ENCODE results near the gene AGER. TPM values are rescaled to one million over a fixed set of nuclear protein-coding genes. Genes with fewer than 3 reads are reported as not detected.
A peak's percentile ranks its signal among the peaks of the same experiment; 100 is the strongest.
"Not testable (repeated sequence)": the region's sequence is repeated elsewhere in the genome, so short reads cannot be mapped to it uniquely, and the experiment has no call there.

The AGER gene
- total RNA-seq, 4 donors from 2014 or later, result 10.3 to 70.6 (median 36.8) TPM

GRCh38 chr6:32189742-32190053, 5.6 kb upstream of the AGER start:
- 20% methylated on average over 1 of the region's 23 CpGs; no CpG with 5 or more reads in 1 of the 2 donors for WGBS, 2 donors
- no peaks in the 10 kb centered on the region for H3K9me3 ChIP-seq
- H3K36me3 ChIP-seq, result peaks cover 6 to 13% of the 10 kb centered on the region in 2 donors
- peaks cover 24 to 60% of the 10 kb centered on the region in 2 donors for H3K4me1 ChIP-seq
- intact Hi-C loops (cut with DNase I), result no loop called here
- peak overlapping the region; percentile 97 to 99 (median 98) for H3K27ac ChIP-seq
- H3K27me3 ChIP-seq, result no peaks in the 10 kb centered on the region
- TF ChIP-seq, protein P1, sequence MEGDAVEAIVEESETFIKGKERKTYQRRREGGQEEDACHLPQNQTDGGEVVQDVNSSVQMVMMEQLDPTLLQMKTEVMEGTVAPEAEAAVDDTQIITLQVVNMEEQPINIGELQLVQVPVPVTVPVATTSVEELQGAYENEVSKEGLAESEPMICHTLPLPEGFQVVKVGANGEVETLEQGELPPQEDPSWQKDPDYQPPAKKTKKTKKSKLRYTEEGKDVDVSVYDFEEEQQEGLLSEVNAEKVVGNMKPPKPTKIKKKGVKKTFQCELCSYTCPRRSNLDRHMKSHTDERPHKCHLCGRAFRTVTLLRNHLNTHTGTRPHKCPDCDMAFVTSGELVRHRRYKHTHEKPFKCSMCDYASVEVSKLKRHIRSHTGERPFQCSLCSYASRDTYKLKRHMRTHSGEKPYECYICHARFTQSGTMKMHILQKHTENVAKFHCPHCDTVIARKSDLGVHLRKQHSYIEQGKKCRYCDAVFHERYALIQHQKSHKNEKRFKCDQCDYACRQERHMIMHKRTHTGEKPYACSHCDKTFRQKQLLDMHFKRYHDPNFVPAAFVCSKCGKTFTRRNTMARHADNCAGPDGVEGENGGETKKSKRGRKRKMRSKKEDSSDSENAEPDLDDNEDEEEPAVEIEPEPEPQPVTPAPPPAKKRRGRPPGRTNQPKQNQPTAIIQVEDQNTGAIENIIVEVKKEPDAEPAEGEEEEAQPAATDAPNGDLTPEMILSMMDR (IDR thresholded peaks at IDR 0.05), result no peak
- no peak for TF ChIP-seq POLR2A (IDR thresholded peaks at IDR 0.05)
- H3K4me3 ChIP-seq (replicated peaks in 1 of 3), result peak overlapping the region; percentile 27 to 64 (median 40)
- no peak for DNase-seq

- peaks cover 6 to 13% of the 10 kb centered on the region in 2 donors for H3K36me3 ChIP-seq
- H3K4me1 ChIP-seq, result peaks cover 27 to 62% of the 10 kb centered on the region in 2 donors
- intact Hi-C loops (cut with DNase I), result no loop called here
- no peaks in the 10 kb centered on the region for H3K9me3 ChIP-seq
- H3K4me3 ChIP-seq (replicated peaks in 1 of 3), result peak overlapping the region; percentile 27 to 64 (median 40)
- peak overlapping the region; percentile 97 to 99 (median 98) for H3K27ac ChIP-seq
- peak in 1 of 2 donors; percentile 20 for DNase-seq
- 1 to 2% methylated on average over 7 to 10 of the region's 10 CpGs for WGBS, 2 donors
- no peak for TF ChIP-seq POLR2A (IDR thresholded peaks at IDR 0.05)
- TF ChIP-seq, protein P1 (IDR thresholded peaks at IDR 0.05), result no peak
- no peaks in the 10 kb centered on the region for H3K27me3 ChIP-seq
Observed at GRCh38 chr6:32189069-32189741, 5.2 kb upstream of the AGER start.

DNA sequence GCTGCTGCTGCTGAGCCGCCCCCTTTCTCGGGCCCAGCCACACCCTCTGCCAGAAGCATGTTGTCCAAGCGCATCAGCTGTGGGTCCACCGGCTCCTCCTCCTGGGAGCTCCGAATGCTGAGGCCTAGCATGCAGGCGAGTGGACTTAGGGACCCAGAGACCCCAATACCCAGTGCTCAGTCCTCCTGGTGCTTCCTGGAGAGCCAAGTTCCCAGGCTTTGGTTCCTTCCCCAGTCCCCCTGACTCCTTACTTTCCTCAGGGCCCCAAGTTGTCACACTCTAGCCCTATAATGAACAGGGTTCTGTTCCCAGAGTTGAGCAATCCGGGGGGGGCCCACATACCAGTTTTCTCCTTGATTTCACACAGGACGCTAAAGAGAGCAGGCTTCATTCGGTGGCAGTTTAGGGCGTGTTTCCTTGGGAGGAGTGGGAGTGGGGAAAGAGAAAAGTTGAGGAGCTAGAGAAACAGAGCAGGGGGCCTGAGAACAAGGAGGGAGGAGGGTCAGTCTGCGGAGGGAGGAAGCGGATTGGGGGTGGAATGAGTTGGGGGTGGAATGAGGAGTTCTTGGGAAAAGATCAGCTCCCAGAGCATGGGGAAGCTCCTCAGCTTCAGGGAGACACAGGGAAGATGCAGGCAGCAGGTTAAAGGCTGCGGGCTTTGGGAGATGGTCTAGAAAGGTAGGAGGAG, 4.5 kb upstream of the AGER start:
- Histone ChIP-seq H3K27ac (peak overlapping the region; percentile 97 to 99 (median 98)), H3K36me3 (peaks cover 6 to 13% of the 10 kb centered on the region in 2 donors), H3K4me1 (peaks cover 32 to 68% of the 10 kb centered on the region in 2 donors), H3K27me3 (no peaks in the 10 kb centered on the region), H3K4me3 (replicated peaks in 1 of 3) (peak overlapping the region; percentile 27 to 64 (median 40)), H3K9me3 (no peaks in the 10 kb centered on the region)
- TF ChIP-seq, protein P1 (IDR thresholded peaks at IDR 0.05), result no peak
- no peak for TF ChIP-seq POLR2A (IDR thresholded peaks at IDR 0.05)
- peak; percentile 22 to 27 for DNase-seq
- intact Hi-C loops (cut with DNase I), result no loop called here
- WGBS, 2 donors, result 18 to 22% methylated on average over 8 to 13 of the region's 13 CpGs

DNA sequence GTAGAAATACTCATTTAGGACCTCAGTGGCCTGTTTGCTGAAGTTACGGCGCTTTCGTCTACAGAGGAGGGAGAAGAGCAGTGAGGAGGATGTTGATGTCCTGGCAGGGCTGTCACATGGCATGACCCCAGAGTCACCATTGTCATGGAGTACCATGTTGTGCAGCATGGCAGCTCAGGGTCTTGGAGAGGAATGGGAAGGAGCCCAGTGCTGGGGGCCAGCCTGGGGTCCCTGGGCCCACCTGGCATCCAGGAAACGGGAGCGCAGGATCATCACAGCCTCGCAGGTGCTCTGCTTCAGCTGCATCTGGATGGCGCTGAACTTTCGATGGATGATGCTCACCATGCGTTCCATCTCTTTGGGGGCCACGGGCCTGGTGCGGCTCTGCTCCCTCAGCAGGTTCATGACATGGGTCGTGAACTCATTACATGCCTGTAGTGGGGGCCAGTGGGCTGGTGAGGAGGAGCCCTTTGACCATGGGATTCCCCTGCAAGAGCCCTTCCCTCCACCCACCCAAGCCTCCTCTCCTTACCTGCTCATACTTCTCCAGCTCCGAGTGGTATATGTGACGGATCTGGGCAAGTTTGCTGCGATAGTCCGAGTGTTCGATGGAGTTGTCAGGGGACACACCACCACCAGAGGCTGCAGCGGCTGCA, 3.8 kb upstream of the AGER start:
- intact Hi-C loops (cut with DNase I); DNase-seq; H3K27me3 ChIP-seq; H3K9me3 ChIP-seq: not testable (repeated sequence)
- H3K4me3 ChIP-seq (replicated peaks in 1 of 3), result peak overlapping the region in 1 of 3 donors; percentile 64
- peak overlapping the region; percentile 97 to 99 (median 98) for H3K27ac ChIP-seq
- peaks cover 6 to 15% of the 10 kb centered on the region in 2 donors for H3K36me3 ChIP-seq
- WGBS, 2 donors, result 62 to 76% methylated on average over 14 to 16 of the region's 18 CpGs
- H3K4me1 ChIP-seq, result peaks cover 32 to 65% of the 10 kb centered on the region in 2 donors

DNA sequence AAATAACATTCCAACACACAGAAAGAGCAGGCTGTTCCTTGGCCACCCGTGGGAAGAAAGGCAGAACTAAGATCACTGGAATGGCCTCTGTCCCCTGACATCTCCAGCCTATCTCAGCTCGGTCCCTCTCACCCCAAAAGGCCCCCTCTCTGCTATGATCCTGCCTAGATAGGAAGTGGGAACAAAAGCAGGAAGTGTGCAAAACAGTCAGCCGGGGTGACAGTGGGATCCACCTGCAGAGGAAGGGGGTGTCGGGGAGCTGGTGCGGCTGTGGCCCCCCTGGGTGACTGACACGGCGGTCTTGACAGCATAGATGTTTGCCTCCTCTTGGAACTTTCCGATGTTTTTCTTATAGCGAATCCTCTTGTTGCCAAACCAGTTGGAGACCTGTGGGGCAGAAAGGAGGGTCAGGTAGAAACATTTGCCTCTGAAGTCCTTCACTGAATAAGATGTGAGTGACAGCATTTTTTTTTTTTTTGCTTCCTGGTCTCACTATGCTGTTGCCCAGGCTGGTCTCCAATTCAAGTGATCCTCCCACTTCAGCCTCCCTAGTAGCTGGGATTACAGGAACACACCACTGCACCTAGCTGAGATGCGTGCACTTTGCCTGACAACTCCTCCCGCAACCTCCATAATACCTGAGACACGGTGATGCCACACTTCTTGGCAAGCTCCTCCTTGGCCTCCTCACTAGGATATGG, 3.1 kb upstream of the AGER start:
- 64 to 73% methylated on average over 12 of the region's 12 CpGs for WGBS, 2 donors
- intact Hi-C loops (cut with DNase I), result no loop called here
- Histone ChIP-seq H3K4me3 (replicated peaks in 1 of 3) (no peak overlapping the region), H3K36me3 (peaks cover 6 to 20% of the 10 kb centered on the region in 2 donors), H3K9me3 (no peaks in the 10 kb centered on the region), H3K27me3 (no peaks in the 10 kb centered on the region), H3K4me1 (peaks cover 32 to 58% of the 10 kb centered on the region in 2 donors), H3K27ac (peak overlapping the region in 2 of 3 donors; percentile 85 to 88)
- TF ChIP-seq POLR2A (IDR thresholded peaks at IDR 0.05), result no peak
- TF ChIP-seq, protein P1 (IDR thresholded peaks at IDR 0.05), result no peak
- DNase-seq, result no peak

DNA sequence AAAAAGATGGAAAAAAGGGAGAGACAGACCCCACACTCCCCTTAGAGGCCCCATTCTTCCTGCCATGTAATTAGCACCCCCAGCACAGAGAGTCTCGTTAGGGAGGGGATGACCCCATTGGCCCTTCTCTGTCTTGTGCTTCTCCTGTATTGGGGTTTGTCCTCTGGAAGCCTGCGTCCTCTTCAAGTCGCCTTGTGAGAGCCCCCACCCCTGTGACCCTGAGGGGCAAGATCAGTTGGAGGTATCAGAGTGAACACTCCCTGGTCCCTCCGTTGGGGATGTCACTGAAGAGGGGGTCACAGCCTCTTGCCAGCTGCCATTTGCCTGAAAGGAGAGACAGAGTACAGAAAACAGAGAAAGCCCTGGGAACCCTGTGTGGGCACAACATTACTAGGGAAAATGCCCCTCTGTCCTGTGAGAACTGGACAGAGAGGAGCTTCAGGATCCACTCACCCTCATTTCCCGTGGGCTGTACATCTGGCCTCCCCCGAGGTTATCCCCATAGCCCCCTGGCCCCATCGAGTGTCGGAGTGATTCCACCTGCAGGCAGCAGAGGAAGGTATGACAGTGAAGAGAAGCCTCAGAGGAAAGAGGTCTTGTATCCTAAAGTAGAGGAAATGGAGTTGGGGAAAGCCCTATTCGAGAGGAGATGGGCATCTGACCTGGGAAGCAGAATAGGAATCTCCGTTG, 2.2 kb upstream of the AGER start:
- H3K27me3 ChIP-seq; intact Hi-C loops (cut with DNase I); DNase-seq; H3K4me3 ChIP-seq (replicated peaks in 1 of 3); H3K9me3 ChIP-seq: not testable (repeated sequence)
- Histone ChIP-seq H3K4me1 (peaks cover 32 to 57% of the 10 kb centered on the region in 2 donors), H3K36me3 (peaks cover 8 to 22% of the 10 kb centered on the region in 2 donors), H3K27ac (peak overlapping the region; percentile 85 to 88 (median 88))
- 72 to 79% methylated on average over 10 of the region's 10 CpGs for WGBS, 2 donors
